HFF-Myc (cell line): ENCODE data around the gene ZNF580.

Experiments
- DNase-seq: peaks from one replicate; pipeline ENCODE4 v3.0.0-alpha.2; 2011; ENCODE audit warnings: low read depth; ENCODE audit errors: extremely low read depth
- H3K4me3 ChIP-seq: replicated peaks from 2 replicates; pipeline ENCODE4 v1.5.1; 2011; ENCODE audit warnings: low read depth, mild to moderate bottlenecking, control low read depth, low read length
- TF ChIP-seq, protein P1 (sequence below): IDR thresholded peaks from 2 replicates; pipeline ENCODE4 v1.5.1; 2012; ENCODE audit warnings: mild to moderate bottlenecking, low read depth, low read length, control low read depth; ENCODE audit errors: missing control alignments

Gene ZNF580

DNA sequence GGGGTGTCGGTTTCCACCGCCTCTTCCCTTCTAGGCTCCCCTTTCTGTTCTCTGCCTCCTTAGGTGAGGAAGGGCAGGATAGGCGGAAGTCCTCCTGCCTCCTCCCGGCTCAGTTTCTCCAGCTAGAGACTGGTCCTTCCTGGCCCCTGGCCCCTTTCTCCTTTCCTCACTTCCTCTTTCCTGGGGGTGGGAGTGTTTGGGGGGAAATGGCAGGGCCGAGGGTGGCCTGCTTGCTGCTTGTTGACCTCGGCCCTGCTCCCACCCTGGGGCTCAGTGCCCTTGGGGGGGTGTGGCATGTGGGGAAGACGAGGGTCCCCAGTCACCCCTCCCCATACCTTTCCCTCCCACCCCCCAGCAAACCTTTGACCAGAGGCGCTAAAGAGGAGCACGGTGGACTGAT, 19.0 kb downstream of the ZNF580 start:
- DNase-seq: no peak
- TF ChIP-seq, protein P1, sequence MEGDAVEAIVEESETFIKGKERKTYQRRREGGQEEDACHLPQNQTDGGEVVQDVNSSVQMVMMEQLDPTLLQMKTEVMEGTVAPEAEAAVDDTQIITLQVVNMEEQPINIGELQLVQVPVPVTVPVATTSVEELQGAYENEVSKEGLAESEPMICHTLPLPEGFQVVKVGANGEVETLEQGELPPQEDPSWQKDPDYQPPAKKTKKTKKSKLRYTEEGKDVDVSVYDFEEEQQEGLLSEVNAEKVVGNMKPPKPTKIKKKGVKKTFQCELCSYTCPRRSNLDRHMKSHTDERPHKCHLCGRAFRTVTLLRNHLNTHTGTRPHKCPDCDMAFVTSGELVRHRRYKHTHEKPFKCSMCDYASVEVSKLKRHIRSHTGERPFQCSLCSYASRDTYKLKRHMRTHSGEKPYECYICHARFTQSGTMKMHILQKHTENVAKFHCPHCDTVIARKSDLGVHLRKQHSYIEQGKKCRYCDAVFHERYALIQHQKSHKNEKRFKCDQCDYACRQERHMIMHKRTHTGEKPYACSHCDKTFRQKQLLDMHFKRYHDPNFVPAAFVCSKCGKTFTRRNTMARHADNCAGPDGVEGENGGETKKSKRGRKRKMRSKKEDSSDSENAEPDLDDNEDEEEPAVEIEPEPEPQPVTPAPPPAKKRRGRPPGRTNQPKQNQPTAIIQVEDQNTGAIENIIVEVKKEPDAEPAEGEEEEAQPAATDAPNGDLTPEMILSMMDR: no peak
- H3K4me3 ChIP-seq: no peak overlapping the region

DNA sequence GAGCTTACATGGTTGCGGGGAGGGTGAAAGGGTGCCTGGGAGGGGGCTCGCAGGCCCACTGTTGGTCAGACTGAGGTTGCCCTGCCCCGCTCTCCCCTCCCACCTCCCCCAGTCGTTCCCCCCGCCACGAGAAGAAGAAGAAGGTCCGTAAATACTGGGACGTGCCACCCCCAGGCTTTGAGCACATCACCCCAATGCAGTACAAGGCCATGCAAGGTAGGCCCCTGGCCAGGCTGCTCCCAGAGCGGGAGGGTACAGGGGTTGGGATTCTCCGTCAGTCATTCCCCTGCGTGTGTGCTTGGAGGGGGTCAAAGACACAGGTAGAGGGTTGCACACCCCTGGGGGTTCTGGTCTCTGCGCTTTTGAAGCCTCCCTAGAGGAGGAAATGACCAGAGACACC, 19.6 kb downstream of the ZNF580 start:
- TF ChIP-seq, protein P1: no peak
- H3K4me3 ChIP-seq: no peak overlapping the region
- DNase-seq: no peak

DNA sequence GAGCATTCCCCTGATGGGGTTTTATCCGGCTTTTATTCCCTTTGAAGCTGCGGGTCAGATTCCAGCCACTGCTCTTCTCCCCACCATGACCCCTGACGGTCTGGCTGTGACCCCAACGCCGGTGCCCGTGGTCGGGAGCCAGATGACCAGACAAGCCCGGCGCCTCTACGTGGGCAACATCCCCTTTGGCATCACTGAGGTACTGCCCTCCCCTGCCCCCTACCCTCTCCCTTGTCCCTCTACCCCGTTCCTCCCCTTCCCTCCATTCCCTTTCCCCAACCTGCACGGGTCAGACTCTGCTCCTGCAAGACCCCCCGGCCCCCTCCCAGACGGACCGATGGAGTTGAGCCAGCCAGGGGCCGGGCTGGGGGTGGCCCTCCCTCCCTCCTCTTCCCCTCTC, 20.2 kb downstream of the ZNF580 start:
- H3K4me3 ChIP-seq: no peak overlapping the region
- no peak for DNase-seq
- TF ChIP-seq, protein P1: no peak

DNA sequence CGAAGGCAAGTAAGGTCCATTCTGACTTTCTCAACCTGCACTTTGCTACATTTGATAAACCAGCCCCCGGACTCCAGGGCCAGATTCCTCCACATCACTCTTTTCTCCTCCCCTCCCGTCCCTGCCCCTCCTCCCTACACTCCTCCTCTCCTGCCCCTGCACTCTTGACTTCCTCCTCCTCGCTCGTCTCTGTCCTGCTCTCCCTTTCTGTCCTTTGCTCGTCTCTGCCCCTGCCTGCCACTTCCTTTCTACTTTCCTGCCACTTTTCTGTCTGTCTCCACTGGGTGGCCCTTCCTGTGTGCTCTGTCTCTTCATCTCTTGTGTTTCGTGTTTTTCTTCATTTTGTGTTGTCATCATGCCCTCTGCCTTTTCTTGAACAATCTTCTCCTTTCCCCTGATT, 21.0 kb downstream of the ZNF580 start:
- TF ChIP-seq, protein P1: no peak
- DNase-seq: no peak
- H3K4me3 ChIP-seq: no peak overlapping the region

DNA sequence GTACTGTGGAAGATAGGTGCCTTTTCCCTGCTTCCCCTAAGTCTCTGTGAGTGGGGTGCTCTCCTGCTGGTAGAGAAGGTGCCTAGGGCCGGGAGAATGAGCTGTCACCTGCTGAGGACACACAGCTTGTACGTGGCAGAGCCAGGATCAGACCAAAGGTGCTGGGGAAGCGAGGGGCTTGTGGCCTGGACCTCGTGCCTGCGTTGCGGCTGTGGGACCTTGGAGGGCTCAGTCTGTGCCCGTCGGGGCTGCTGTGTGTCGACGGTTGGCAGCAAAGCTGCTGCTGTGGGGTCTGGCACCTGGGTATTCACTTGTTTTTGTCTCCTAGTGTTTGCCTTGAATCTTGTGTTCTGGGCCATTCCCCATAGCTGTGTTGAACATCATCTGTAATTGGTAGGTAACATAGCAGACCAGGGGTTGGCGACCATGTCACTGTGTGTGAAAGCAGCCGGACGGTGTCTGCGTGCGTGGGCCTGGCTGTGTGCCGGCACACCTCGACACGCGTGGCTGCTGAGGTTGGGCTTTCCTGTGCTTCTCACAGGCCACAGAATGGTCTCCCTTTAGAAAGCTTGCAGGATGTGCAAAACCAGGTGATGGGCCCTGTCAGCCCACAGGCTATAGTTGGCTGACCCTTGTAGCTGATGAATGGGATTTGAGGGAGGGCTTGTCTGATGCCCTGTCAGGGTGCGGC, 23.2 kb downstream of the ZNF580 start:
- no peak overlapping the region for H3K4me3 ChIP-seq
- no peak for DNase-seq
- TF ChIP-seq, protein P1: no peak

DNA sequence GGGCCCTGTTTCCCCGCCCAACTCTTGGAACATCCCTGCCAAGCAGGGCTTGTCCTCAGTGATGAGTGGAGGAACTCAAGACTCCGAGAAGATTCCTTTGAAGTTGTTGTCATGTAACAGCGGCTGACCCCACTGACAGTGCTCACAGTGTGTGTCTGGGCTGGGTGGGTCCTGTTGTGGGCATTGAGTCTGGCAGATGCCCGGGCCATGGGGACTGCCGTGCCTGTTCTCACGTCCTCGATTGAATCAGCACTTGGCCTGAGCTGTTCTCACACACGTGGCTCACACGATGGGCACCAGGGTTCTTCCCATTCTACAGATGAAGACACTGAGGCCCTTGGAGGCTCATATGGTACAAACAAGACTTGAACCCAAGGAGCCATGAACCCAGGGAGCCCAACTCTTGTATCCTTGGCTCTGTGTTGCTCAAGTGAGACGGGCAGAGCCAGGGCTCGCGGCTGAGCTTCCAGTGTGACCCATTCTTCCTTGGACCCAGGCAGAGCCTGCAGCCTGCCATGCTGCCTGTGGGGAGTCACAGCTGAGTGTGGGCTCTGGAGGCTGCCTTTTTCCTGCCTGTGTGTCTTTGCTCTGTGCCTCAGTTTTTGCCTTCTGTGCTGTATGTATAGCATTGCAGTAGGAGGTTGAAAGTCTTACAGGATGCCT, 25.7 kb downstream of the ZNF580 start:
- DNase-seq: no peak
- no peak overlapping the region for H3K4me3 ChIP-seq
- TF ChIP-seq, protein P1: no peak

DNA sequence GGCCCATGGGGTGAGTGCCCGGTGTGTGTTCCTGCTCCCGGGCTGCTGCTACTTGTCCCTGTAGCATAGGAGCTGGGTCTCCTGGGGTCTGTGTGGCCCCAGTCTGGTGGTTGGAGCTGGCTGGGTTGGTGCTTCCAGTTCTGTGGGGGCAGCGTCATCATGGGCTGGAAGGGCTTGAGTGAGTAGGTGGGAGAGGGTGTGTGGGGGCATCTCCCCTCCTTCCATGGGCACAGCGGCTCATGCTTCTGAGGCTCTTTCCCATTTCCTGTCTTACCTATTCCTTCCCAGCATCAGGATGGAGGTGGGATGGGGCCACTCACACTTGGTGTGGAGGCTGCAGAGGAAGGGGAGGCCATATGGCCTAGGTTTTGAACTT, 26.2 kb downstream of the ZNF580 start:
- no peak for DNase-seq
- no peak overlapping the region for H3K4me3 ChIP-seq
- TF ChIP-seq, protein P1: no peak
